Stomach (tissue), 9 donors: Measurements from ENCODE around the gene FAM20B. TPM values are rescaled to one million over a fixed set of nuclear protein-coding genes. Genes with fewer than 3 reads are reported as not detected.

Experiments
- DNase-seq, 2 donors: peaks; one replicate each; pipeline versions ENCODE4 v3.0.0 to v3.0.0-alpha.2; 2013 to 2019
- H3K27ac ChIP-seq, 5 donors: fragments of 200-600 bp in 4 of 5; sonication (generic) in 4 of 5; one replicate each; pipeline ENCODE4 v1.5.1; 2013 to 2019; ENCODE audit warnings: mild to moderate bottlenecking in 1 of 5, moderate library complexity in 1 of 5
- H3K27me3 ChIP-seq, 3 donors: fragments of 200-600 bp; sonication (generic); one replicate each; pipeline ENCODE4 v1.5.1; 2017 to 2019; ENCODE audit warnings: mixed run types in 1 of 3
- H3K36me3 ChIP-seq, 4 donors: fragments of 200-600 bp; sonication (generic); 1 replicate in 3 of 4; 2 replicates in 1 of 4; pipeline ENCODE4 v1.5.1; 2016 to 2019
- H3K4me1 ChIP-seq, 4 donors: fragments of 200-600 bp; sonication (generic); one replicate each; pipeline ENCODE4 v1.5.1; 2016 to 2019
- H3K4me3 ChIP-seq, 4 donors: fragments of 200-600 bp; sonication (generic) in 3 of 4; one replicate each; pipeline ENCODE4 v1.5.1; 2016 to 2019; ENCODE audit warnings: mild to moderate bottlenecking in 1 of 4
- H3K9me3 ChIP-seq, 4 donors: fragments of 200-600 bp; sonication (generic); one replicate each; pipeline ENCODE4 v1.5.1; 2016 to 2019
- EP300 ChIP-seq: sonication (generic); formaldehyde crosslinking; IDR thresholded peaks from one replicate; pipeline ENCODE4 v1.6.1; 2017; ENCODE audit warnings: antibody characterized with exemption
- POLR2A ChIP-seq, 4 donors: fragments of 450-650 bp; IDR thresholded peaks; one replicate each; pipeline ENCODE4 v1.6.1; 2016; ENCODE audit warnings: antibody characterized with exemption in 4 of 4, control low read depth in 2 of 4, mild to moderate bottlenecking in 1 of 4, moderate library complexity in 1 of 4
- POLR2AphosphoS5 ChIP-seq, 3 donors: sonication (generic); formaldehyde crosslinking; IDR thresholded peaks; one replicate each; pipeline ENCODE4 v1.6.1; 2016; ENCODE audit warnings: antibody characterized with exemption in 3 of 3
- WGBS, 5 donors: extraction: QIAGEN DNeasy Blood & Tissue Kit in 3 of 5; methylation state at CpG; one replicate each; pipeline versions ENCODE4 v1.1.5 to v1.1.7; 2013 to 2018; 5-methylcytosine and 5-hydroxymethylcytosine counted together
- intact Hi-C: fragments of 100-400 bp; cut with DNase I; formaldehyde crosslinking; loops from one replicate; pipeline ENCODE4 v1.15.1; 2023; ENCODE audit warnings: low total_unique reads
- polyA plus RNA-seq, 3 donors: library from polyadenylated mRNA; stranded (reverse); fragments of 200-250 nt; gene quantifications; one replicate each; pipeline ENCODE4 v1.2.3, GENCODE V29; 2013
- total RNA-seq, 5 donors: library from RNA; depleted of rRNA; stranded (reverse); fragments of >200 nt; gene quantifications; one replicate each; pipeline versions ENCODE4 v1.1.0 to v1.2.3, GENCODE V29; 2014 to 2016
- TF ChIP-seq, protein P1 (sequence below), 7 experiments: fragments of 450-650 bp in 4 of 7; fragments of 200-600 bp in 3 of 7; sonication (generic) in 3 of 7; IDR thresholded peaks; one replicate each; pipeline ENCODE4 v1.5.1; 2016 to 2019; ENCODE audit warnings: antibody characterized with exemption in 7 of 7, control low read depth in 2 of 7, mild to moderate bottlenecking in 1 of 7
- donor health status: healthy with polysubstance abuse.
- donor health status: Bipolar disorder and iron deficiency.
- donor health status: healthy.

The FAM20B gene
- total and polyA plus RNA-seq, 8 donors = 8.1 to 43.3 (median 18.5) TPM

- Histone ChIP-seq H3K4me3 (no peak overlapping the region), H3K27ac (no peak overlapping the region), H3K36me3 (peaks cover 36 to 90% (median 78%) of the 10 kb centered on the region in 4 donors), H3K27me3 (no peaks in the 10 kb centered on the region), H3K4me1 (peaks cover 8 to 23% (median 11%) of the 10 kb centered on the region in 4 donors), H3K9me3 (no peaks in the 10 kb centered on the region)
- 57 to 77% (median 60%) methylated on average over 3 of the region's 3 CpGs for WGBS, 5 donors
- TF ChIP-seq, protein P1, sequence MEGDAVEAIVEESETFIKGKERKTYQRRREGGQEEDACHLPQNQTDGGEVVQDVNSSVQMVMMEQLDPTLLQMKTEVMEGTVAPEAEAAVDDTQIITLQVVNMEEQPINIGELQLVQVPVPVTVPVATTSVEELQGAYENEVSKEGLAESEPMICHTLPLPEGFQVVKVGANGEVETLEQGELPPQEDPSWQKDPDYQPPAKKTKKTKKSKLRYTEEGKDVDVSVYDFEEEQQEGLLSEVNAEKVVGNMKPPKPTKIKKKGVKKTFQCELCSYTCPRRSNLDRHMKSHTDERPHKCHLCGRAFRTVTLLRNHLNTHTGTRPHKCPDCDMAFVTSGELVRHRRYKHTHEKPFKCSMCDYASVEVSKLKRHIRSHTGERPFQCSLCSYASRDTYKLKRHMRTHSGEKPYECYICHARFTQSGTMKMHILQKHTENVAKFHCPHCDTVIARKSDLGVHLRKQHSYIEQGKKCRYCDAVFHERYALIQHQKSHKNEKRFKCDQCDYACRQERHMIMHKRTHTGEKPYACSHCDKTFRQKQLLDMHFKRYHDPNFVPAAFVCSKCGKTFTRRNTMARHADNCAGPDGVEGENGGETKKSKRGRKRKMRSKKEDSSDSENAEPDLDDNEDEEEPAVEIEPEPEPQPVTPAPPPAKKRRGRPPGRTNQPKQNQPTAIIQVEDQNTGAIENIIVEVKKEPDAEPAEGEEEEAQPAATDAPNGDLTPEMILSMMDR (IDR thresholded peaks at IDR 0.05) = no peak
- TF ChIP-seq EP300 (no peak), POLR2AphosphoS5 (IDR thresholded peaks at IDR 0.05) (no peak), POLR2A (IDR thresholded peaks at IDR 0.05) (no peak)
- no peak for DNase-seq
- intact Hi-C loops = no loop called here
Measured at GRCh38 chr1:179095924-179096323, 70.2 kb downstream of the FAM20B start.

DNA sequence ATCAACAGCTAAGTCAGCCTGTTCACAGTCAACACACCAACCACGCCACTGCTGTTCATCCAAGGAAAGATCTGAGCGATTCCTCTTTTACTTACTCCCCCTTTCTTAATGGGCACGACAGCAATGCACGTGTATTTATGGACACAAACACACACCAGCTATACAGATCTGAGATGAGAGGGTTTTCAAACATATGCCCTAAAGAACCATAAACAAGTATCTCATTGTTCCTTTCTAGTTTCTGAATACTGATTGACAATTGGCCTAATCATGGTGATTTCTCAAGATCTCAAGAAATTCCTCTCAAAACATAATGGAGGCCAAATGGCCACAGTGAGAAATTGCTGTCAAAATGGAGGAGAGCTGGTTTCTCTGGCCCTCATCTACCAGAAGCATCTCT lies 74.2 kb downstream of the FAM20B start:
- H3K4me3 ChIP-seq = no peak overlapping the region
- peaks cover 16 to 51% (median 45%) of the 10 kb centered on the region in 4 donors for H3K36me3 ChIP-seq
- peaks cover 0 to 8% (median 0%) of the 10 kb centered on the region in 4 donors for H3K4me1 ChIP-seq
- H3K27me3 ChIP-seq = no peaks in the 10 kb centered on the region
- TF ChIP-seq POLR2A (IDR thresholded peaks at IDR 0.05) (no peak), EP300 (no peak), POLR2AphosphoS5 (IDR thresholded peaks at IDR 0.05) (no peak)
- TF ChIP-seq, protein P1 (IDR thresholded peaks at IDR 0.05) = no peak
- no peak for DNase-seq
- WGBS, 5 donors = 90 to 98% (median 96%) methylated on average over 4 of the region's 4 CpGs
- intact Hi-C loops = no loop called here
- H3K9me3 ChIP-seq = no peaks in the 10 kb centered on the region
- H3K27ac ChIP-seq = no peak overlapping the region

GRCh38 chr1:179101566-179101965 lies 75.9 kb downstream of the FAM20B start:
- intact Hi-C loops = no loop called here
- DNase-seq = no peak
- H3K27ac ChIP-seq = no peak overlapping the region
- 90 to 98% (median 94%) methylated on average over 4 of the region's 4 CpGs for WGBS, 5 donors
- no peaks in the 10 kb centered on the region for H3K9me3 ChIP-seq
- peaks cover 9 to 38% (median 30%) of the 10 kb centered on the region in 4 donors for H3K36me3 ChIP-seq
- TF ChIP-seq EP300 (no peak), POLR2AphosphoS5 (IDR thresholded peaks at IDR 0.05) (no peak), POLR2A (IDR thresholded peaks at IDR 0.05) (no peak)
- TF ChIP-seq, protein P1 (IDR thresholded peaks at IDR 0.05) = no peak
- no peak overlapping the region for H3K4me3 ChIP-seq
- no peaks in the 10 kb centered on the region for H3K4me1 ChIP-seq
- H3K27me3 ChIP-seq = no peaks in the 10 kb centered on the region

GRCh38 chr1:179103999-179104398 lies 78.3 kb downstream of the FAM20B start:
- intact Hi-C loops = no loop called here
- no peaks in the 10 kb centered on the region for H3K4me1 ChIP-seq
- TF ChIP-seq POLR2A (IDR thresholded peaks at IDR 0.05) (no peak), POLR2AphosphoS5 (IDR thresholded peaks at IDR 0.05) (no peak), EP300 (no peak)
- TF ChIP-seq, protein P1 (IDR thresholded peaks at IDR 0.05) = no peak
- H3K27me3 ChIP-seq = no peaks in the 10 kb centered on the region
- no peak for DNase-seq
- peaks cover 19 to 41% (median 36%) of the 10 kb centered on the region in 4 donors for H3K36me3 ChIP-seq
- WGBS, 5 donors = 89 to 100% (median 95%) methylated on average over 1 of the region's 1 CpG
- H3K4me3 ChIP-seq = no peak overlapping the region
- H3K9me3 ChIP-seq = no peaks in the 10 kb centered on the region
- H3K27ac ChIP-seq = no peak overlapping the region
